PC-9 (cell line): ENCODE results near the gene ZNF487. TPM values are rescaled to one million over a fixed set of nuclear protein-coding genes. Genes with fewer than 3 reads are reported as not detected.

Experiments
- Bru-seq: library from RNA; stranded (reverse); fragments of 400-500 nt; gene quantifications from one replicate; lab custom pipeline; 2021; lab: Mats Ljungman, UMichigan
- BruChase-seq, 2 experiments: library from RNA; stranded (reverse); fragments of 400-500 nt; gene quantifications; one replicate each; lab custom pipeline; 2021; lab: Mats Ljungman, UMichigan
- BruUV-seq: library from RNA; stranded (reverse); fragments of 400-500 nt; replicated peaks from 2 replicates; lab custom pipeline; 2021; lab: Mats Ljungman, UMichigan
- CTCF ChIA-PET: fragments of 300-600 bp; sonication (Branson Sonifier 250); formaldehyde crosslinking; loops from one replicate; lab custom pipeline; 2022; ENCODE audit warnings: antibody characterized with exemption; lab: Charles Lee
- POLR2A ChIA-PET: fragments of 300-600 bp; sonication (Branson Sonifier 250); formaldehyde crosslinking; loops from one replicate; lab custom pipeline; 2022; ENCODE audit warnings: antibody characterized with exemption; ENCODE audit not compliant: unreplicated experiment; lab: Charles Lee
- DNase-seq, 2 experiments: peaks; one replicate each; pipeline versions ENCODE4 v3.0.0 to v3.0.0-alpha.2; 2015 to 2022; ENCODE audit warnings: mixed read lengths in 1 of 2
- H2AFZ ChIP-seq: fragments of 200-600 bp; sonication (generic); 2 replicates; pipeline ENCODE4 v1.8.1; 2017; ENCODE audit warnings: antibody characterized with exemption
- H3F3A ChIP-seq: fragments of 200-600 bp; sonication (generic); 2 replicates; pipeline ENCODE4 v1.8.1; 2017; ENCODE audit warnings: antibody characterized with exemption, mild to moderate bottlenecking, low read depth; ENCODE audit not compliant: insufficient read depth
- H3K27ac ChIP-seq: fragments of 200-600 bp; sonication (generic); 2 replicates; pipeline ENCODE4 v1.6.1; 2016; ENCODE audit warnings: mixed run types
- H3K27me3 ChIP-seq: fragments of 200-600 bp; sonication (generic); 2 replicates; pipeline ENCODE4 v1.6.1; 2016; ENCODE audit warnings: low read depth, mixed run types; ENCODE audit not compliant: insufficient read depth
- H3K36me3 ChIP-seq: fragments of 200-600 bp; sonication (generic); 2 replicates; pipeline ENCODE4 v1.6.1; 2016; ENCODE audit warnings: low read depth, mixed run types
- H3K4me1 ChIP-seq: fragments of 200-600 bp; sonication (generic); replicated peaks from 2 replicates; pipeline ENCODE4 v1.6.1; 2016; ENCODE audit warnings: mixed run types; ENCODE audit not compliant: insufficient read depth
- H3K4me2 ChIP-seq: fragments of 200-600 bp; sonication (generic); 2 replicates; pipeline ENCODE4 v1.6.1; 2017; ENCODE audit warnings: mixed run types
- H3K4me3 ChIP-seq: fragments of 200-600 bp; sonication (generic); 2 replicates; pipeline ENCODE4 v1.6.1; 2016; ENCODE audit warnings: mixed run types
- H3K79me2 ChIP-seq: fragments of 200-600 bp; sonication (generic); 2 replicates; pipeline ENCODE4 v1.6.1; 2017; ENCODE audit warnings: low read depth, mixed run types
- H3K9me2 ChIP-seq: fragments of 200-600 bp; sonication (generic); 2 replicates; pipeline ENCODE4 v1.8.1; 2017; ENCODE audit warnings: mild to moderate bottlenecking; ENCODE audit not compliant: insufficient read depth
- H3K9me3 ChIP-seq: fragments of 200-600 bp; sonication (generic); 2 replicates; pipeline ENCODE4 v1.8.1; 2016; ENCODE audit warnings: low read depth; ENCODE audit not compliant: insufficient read depth
- H4K20me1 ChIP-seq: fragments of 200-600 bp; sonication (generic); 2 replicates; pipeline ENCODE4 v1.8.1; 2017; ENCODE audit not compliant: insufficient read depth
- EZH2 ChIP-seq: fragments of 200-600 bp; sonication (generic); IDR thresholded peaks from 2 replicates; pipeline ENCODE4 v1.8.0; 2017; ENCODE audit warnings: antibody characterized with exemption, low read depth
- intact Hi-C: fragments of 100-400 bp; cut with micrococcal nuclease; formaldehyde crosslinking; loops from one replicate; pipeline ENCODE4 v1.10.0; 2022; ENCODE audit not compliant: unreplicated experiment
- long read RNA-seq: library from polyadenylated mRNA; stranded (forward); transcript quantifications from one replicate; pipeline ENCODE4 v2.0.0, GENCODE V29; 2022
- total RNA-seq: library from RNA; stranded (reverse); gene quantifications from 2 replicates; pipeline ENCODE4 v1.2.3, GENCODE V29; 2021
- TF ChIP-seq, protein P1 (sequence below): fragments of 200-600 bp; sonication (generic); conservative IDR thresholded peaks from 2 replicates; pipeline ENCODE4 v1.6.1; 2017; ENCODE audit warnings: mixed run types, antibody characterized with exemption, mild to moderate bottlenecking, moderate library complexity

The ZNF487 gene
- total RNA-seq (11.8 and 14.5 TPM in 2 replicates), Bru-seq, nascent RNA (percentile 64 among the genes with signal in this experiment), BruChase-seq, experiment 1, labeled RNA remaining after a 2-hour chase (percentile 57 among the genes with signal in this experiment), BruChase-seq, experiment 2, labeled RNA remaining after a 6-hour chase (percentile 51 among the genes with signal in this experiment)
- long read RNA-seq, transcript ZNF487-202 (4 exons, 2,111 nt), result major isoform, 6 of 25 reads
- long read RNA-seq, transcript ZNF487-205 (2 exons, 583 nt), result major isoform, 6 of 25 reads
- long read RNA-seq, partial matches to known transcripts, result 0 of 25 reads
- long read RNA-seq, other reads (novel, unspliced or antisense), result 7 of 25 reads

DNA sequence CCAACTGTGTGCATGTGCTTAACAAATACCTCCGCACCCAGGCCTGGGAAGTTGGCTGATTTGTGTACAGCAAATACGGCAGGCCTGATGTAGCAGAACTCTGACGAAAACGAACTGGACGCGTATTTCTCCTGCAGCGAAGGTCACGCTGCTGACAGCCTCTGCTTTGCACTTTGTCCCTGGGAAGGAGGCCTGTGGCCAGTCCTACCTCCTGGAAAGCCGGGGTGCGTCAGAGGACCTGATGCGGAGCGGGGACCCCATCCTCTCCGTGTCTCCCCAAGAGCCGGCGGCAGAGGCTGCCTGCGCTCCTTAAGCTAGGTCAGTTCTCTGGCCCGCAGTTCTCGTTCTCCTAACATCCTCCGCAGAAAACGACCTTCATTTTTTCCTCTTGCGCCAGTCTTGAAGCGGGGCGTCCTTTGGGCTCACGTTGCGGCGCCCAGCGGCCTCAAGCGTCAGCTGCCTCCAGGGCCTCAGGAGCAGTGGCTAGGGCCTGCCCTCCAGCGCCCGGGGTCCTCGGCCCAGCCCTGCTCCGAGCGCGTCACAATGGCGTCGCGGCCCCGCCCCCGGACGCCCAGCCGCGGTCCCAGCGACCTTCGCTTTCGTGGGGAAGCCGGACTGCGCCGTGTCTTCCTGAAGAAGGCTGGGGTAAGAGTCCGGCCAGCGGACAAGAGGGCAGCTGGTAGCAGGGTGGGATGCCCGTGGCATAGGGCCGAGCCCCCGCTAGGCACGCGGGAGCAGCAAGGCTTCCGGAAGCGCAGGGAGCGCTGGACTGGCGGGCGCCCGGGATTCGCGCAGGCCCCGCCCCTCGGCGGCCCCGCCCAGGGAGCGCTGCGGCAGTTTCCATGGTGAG, at the start of gene ZNF487:
Gene ZNF487 (plus strand): TSS at position 821 of the 850 bp plus-strand sequence. CDS start 38,703 bp downstream, outside the sequence.
- TF ChIP-seq, protein P1, sequence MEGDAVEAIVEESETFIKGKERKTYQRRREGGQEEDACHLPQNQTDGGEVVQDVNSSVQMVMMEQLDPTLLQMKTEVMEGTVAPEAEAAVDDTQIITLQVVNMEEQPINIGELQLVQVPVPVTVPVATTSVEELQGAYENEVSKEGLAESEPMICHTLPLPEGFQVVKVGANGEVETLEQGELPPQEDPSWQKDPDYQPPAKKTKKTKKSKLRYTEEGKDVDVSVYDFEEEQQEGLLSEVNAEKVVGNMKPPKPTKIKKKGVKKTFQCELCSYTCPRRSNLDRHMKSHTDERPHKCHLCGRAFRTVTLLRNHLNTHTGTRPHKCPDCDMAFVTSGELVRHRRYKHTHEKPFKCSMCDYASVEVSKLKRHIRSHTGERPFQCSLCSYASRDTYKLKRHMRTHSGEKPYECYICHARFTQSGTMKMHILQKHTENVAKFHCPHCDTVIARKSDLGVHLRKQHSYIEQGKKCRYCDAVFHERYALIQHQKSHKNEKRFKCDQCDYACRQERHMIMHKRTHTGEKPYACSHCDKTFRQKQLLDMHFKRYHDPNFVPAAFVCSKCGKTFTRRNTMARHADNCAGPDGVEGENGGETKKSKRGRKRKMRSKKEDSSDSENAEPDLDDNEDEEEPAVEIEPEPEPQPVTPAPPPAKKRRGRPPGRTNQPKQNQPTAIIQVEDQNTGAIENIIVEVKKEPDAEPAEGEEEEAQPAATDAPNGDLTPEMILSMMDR, result no peak
- TF ChIP-seq EZH2, result no peak
- Histone ChIP-seq H2AFZ (peak within 1 kb of the TSS; percentile 97), H3K9me3 (no peaks in the 10 kb centered on the region), H3K4me1 (0 out of 2 replicates have a peak, but pooled peaks cover 4% of the 10 kb centered on the region), H3K79me2 (peaks cover 27% of the 10 kb centered on the region), H3K4me2 (peak within 1 kb of the TSS; percentile 91), H3F3A (peaks cover 12% of the 10 kb centered on the region; the same call in 1 of the 2 replicates), H3K27me3 (no peaks in the 10 kb centered on the region), H3K36me3 (no peaks in the 10 kb centered on the region), H4K20me1 (no peaks in the 10 kb centered on the region), H3K4me3 (peak within 1 kb of the TSS; percentile 98), H3K27ac (peak within 1 kb of the TSS; percentile 88), H3K9me2 (no peaks in the 10 kb centered on the region)
- peak; percentile 83 to 97 for DNase-seq
- POLR2A ChIA-PET, result interaction anchor here (0.5 to 0.9 kb wide), 3 partner anchors 16 to 42 kb away, joined by 3 to 7 read pairs (median 5); partner anchors contain the start of gene HNRNPF
- CTCF ChIA-PET, result interaction anchor here (0.5 to 0.7 kb wide), 2 partner anchors 13 to 293 kb away, joined by 3 to 6 read pairs; no protein-coding TSS in a partner anchor
- intact Hi-C loops, result loop anchor here (1.0 to 5.0 kb wide), 4 partner anchors 16 to 84 kb away; no protein-coding TSS in a partner anchor
- BruUV-seq, result TSS peak; percentile 87

DNA sequence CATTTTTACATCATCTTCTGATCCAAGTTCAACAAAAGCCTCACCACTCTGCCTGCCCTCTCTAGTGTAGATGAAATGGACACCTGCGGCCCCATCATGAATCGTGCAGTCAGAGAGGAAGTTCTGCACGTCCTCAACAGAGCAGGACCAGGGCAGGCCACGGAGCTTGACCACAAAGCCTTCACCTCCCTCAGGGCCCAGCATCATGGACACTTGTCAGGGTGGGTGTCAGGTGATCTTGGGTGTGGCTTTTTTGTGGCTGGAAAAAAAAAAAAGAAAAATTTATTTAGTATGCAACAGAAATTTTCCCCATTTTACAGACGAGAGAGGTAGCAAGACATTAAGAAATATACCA, 49.3 kb upstream of the ZNF487 start:
- H4K20me1 ChIP-seq, result peaks cover 75% of the 10 kb centered on the region
- H3K27me3 ChIP-seq, result no peaks in the 10 kb centered on the region
- ChIA-PET POLR2A (no interaction called here), CTCF (no interaction called here)
- H3K36me3 ChIP-seq, result peaks cover 57% of the 10 kb centered on the region
- H2AFZ ChIP-seq, result no peak overlapping the region
- no peaks in the 10 kb centered on the region for H3K4me1 ChIP-seq
- DNase-seq, result no peak
- H3K4me3 ChIP-seq, result no peak overlapping the region
- no peaks in the 10 kb centered on the region for H3K9me2 ChIP-seq
- peaks cover 53% of the 10 kb centered on the region for H3K79me2 ChIP-seq
- H3F3A ChIP-seq, result peaks cover 94% of the 10 kb centered on the region
- H3K4me2 ChIP-seq, result no peak overlapping the region
- TF ChIP-seq, protein P1, result no peak
- no peak for TF ChIP-seq EZH2
- no peak overlapping the region for H3K27ac ChIP-seq
- intact Hi-C loops, result no loop called here
- no TSS peak for BruUV-seq
- H3K9me3 ChIP-seq, result no peaks in the 10 kb centered on the region

DNA sequence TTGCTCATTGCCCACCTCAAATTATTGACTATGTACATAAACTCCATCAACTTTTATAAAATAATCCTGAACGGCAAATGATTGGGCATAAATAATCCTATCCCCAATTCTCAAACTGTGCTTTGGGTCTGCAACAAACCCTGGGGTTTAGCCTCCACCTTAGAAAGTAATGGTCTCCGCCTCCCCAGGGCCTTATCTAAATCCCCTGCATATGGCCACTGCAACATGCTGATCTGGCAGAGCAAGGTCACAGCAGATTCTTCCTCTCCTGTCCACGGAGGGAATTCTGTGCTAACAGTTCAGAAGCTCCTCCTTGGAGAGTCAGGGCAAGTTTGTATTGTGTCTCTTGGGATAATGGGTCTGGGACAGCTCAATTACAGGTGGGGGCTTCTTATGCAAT, 47.0 kb upstream of the ZNF487 start:
- Histone ChIP-seq H3K79me2 (peaks cover 75% of the 10 kb centered on the region), H3K4me2 (no peak overlapping the region), H3F3A (peaks cover 98% of the 10 kb centered on the region), H3K4me1 (peaks cover 7% of the 10 kb centered on the region; the same call in 1 of the 2 replicates), H3K36me3 (peaks cover 79% of the 10 kb centered on the region), H3K4me3 (no peak overlapping the region), H3K27me3 (no peaks in the 10 kb centered on the region), H4K20me1 (peaks cover 91% of the 10 kb centered on the region), H3K9me2 (no peaks in the 10 kb centered on the region), H2AFZ (no peak overlapping the region), H3K9me3 (no peaks in the 10 kb centered on the region), H3K27ac (no peak overlapping the region)
- ChIA-PET CTCF (no interaction called here), POLR2A (no interaction called here)
- TF ChIP-seq, protein P1, result no peak
- TF ChIP-seq EZH2, result no peak
- intact Hi-C loops, result no loop called here
- no TSS peak for BruUV-seq
- DNase-seq, result no peak
